Left colon (tissue), 2 donors: ENCODE data around the gene HELT. TPM values are rescaled to one million over a fixed set of nuclear protein-coding genes. Genes with fewer than 3 reads are reported as not detected.

ENCODE experiments used
- total RNA-seq, 2 donors: library from RNA; stranded (reverse); fragmentation: NEBNext Ultra II Directional; extraction: Animal tissue kit (Norgen Biotek cat#: 25700); gene quantifications; one replicate each; pipeline ENCODE4 v1.2.1, GENCODE V29; 2021
- donor health status: DM: no; HTN: no; CAD: no.
- donor health status: DM: yes; HTN: yes; CAD: no.

Gene HELT
- total RNA-seq, 2 donors from 2014 or later = not detected

Other genes starting within 250 kb of the HELT start
- gene ACSL1, start 192.5 kb upstream of the HELT start, total RNA-seq = 10 to 100 TPM; 39.4 to 41.2 TPM
- 10 to 100 TPM; 37.9 to 43.9 TPM for gene SLC25A4, start 124.8 kb downstream of the HELT start, total RNA-seq
- gene CFAP97, start 185.5 kb downstream of the HELT start, total RNA-seq = 10 to 100 TPM; 13.9 to 14.0 TPM
- gene SNX25, start 191.1 kb downstream of the HELT start, total RNA-seq = 10 to 100 TPM; 10.6 to 24.2 TPM